CD8-positive, alpha-beta memory T cell (primary cell): Measurements from ENCODE around the gene HP1BP3. TPM values are rescaled to one million over a fixed set of nuclear protein-coding genes. Genes with fewer than 3 reads are reported as not detected.

ENCODE experiments used
- CTCF ChIA-PET: fragments of 350-600 bp; sonication (Branson Sonifier 250); formaldehyde crosslinking; loops from one replicate; lab custom pipeline; 2021; ENCODE audit warnings: antibody characterized with exemption; lab: Charles Lee
- POLR2A ChIA-PET: fragments of 350-600 bp; sonication (Branson Sonifier 250); formaldehyde crosslinking; loops from one replicate; lab custom pipeline; 2021; ENCODE audit warnings: antibody characterized with exemption; lab: Charles Lee
- DNase-seq, 5 donors: peaks; one replicate each; pipeline versions ENCODE4 v3.0.0 to v3.0.0-alpha.2; 2020 to 2022; ENCODE audit warnings: mixed read lengths in 1 of 5
- H3K27ac ChIP-seq: one replicate; pipeline ENCODE4 v1.7.0; 2013; ENCODE audit warnings: low read depth, mild to moderate bottlenecking, low read length, moderate library complexity
- H3K27me3 ChIP-seq: 2 replicates; pipeline ENCODE4 v1.7.0; 2013; ENCODE audit warnings: low read length, mild to moderate bottlenecking; ENCODE audit not compliant: insufficient read depth, poor library complexity, severe bottlenecking
- H3K36me3 ChIP-seq: 2 replicates; pipeline ENCODE4 v1.7.0; 2013; ENCODE audit warnings: mild to moderate bottlenecking, low read length, moderate library complexity; ENCODE audit not compliant: insufficient read depth
- H3K4me1 ChIP-seq: 2 replicates; pipeline ENCODE4 v1.7.0; 2013; ENCODE audit warnings: mild to moderate bottlenecking, low read length, moderate library complexity; ENCODE audit not compliant: insufficient read depth
- H3K4me3 ChIP-seq: 2 replicates; pipeline ENCODE4 v1.7.0; 2013; ENCODE audit warnings: mild to moderate bottlenecking, low read length
- H3K9me3 ChIP-seq: 2 replicates; pipeline ENCODE4 v1.7.0; 2013; ENCODE audit warnings: mild to moderate bottlenecking, low read length
- H3K27ac Mint-ChIP-seq, 8 donors: one replicate each; pipeline ENCODE4 v1.8.0; 2020 to 2021; ENCODE audit warnings: mixed read lengths in 8 of 8, mild to moderate bottlenecking in 6 of 8, inconsistent platforms in 3 of 8, moderate library complexity in 3 of 8
- H3K27me3 Mint-ChIP-seq, 2 donors: one replicate each; pipeline ENCODE4 v1.8.0; 2020 to 2021; ENCODE audit warnings: mixed read lengths in 2 of 2, mild to moderate bottlenecking in 1 of 2, moderate library complexity in 1 of 2
- H3K36me3 Mint-ChIP-seq, 3 donors: one replicate each; pipeline ENCODE4 v1.8.0; 2020 to 2021; ENCODE audit warnings: mixed read lengths in 3 of 3, inconsistent platforms in 1 of 3, mild to moderate bottlenecking in 1 of 3
- H3K4me1 Mint-ChIP-seq, 3 donors: one replicate each; pipeline ENCODE4 v1.8.0; 2020 to 2021; ENCODE audit warnings: mixed read lengths in 3 of 3, inconsistent platforms in 1 of 3, mild to moderate bottlenecking in 1 of 3
- H3K4me3 Mint-ChIP-seq, 7 donors: one replicate each; pipeline ENCODE4 v1.8.0; 2020 to 2021; ENCODE audit warnings: mixed read lengths in 7 of 7, mild to moderate bottlenecking in 6 of 7, moderate library complexity in 4 of 7, inconsistent platforms in 2 of 7
- H3K9me3 Mint-ChIP-seq, 5 donors: one replicate each; pipeline ENCODE4 v1.8.0; 2020 to 2022; ENCODE audit warnings: mixed read lengths in 5 of 5, mild to moderate bottlenecking in 3 of 5, moderate library complexity in 2 of 5, inconsistent platforms in 1 of 5
- polyA plus RNA-seq: library from polyadenylated mRNA; unstranded; fragments of 300-500 nt; fragmentation: Illumina TruSeq; gene quantifications from one replicate; pipeline ENCODE4 v1.2.3, GENCODE V29; 2021
- total RNA-seq, 2 experiments: library from RNA; stranded (reverse); gene quantifications; one replicate each; pipeline ENCODE4 v1.2.3, GENCODE V29; 2021

HP1BP3 gene
- total and polyA plus RNA-seq, 3 experiments from 2014 or later = 155 to 221 (median 166) TPM

DNA sequence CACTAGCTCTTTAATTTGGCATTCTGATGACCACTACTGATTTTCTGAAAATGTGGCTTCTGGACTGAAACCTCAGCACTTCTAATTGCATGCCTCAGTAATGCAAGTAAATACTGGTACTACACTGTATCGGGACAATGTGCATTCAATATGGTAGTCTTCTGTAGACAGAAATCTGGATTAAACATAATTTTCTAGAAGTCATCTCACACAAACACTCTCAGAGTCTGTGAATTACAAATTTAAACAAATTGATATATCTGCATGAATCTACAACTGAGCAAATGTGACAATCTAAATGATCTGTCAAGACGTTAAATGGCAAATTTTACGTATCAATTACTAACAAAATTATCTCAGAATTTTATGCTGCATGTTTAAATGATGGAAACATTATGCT is 23.7 kb downstream of the HP1BP3 start:
- H3K4me1 Mint-ChIP-seq = peaks cover 0 to 2% (median 0%) of the 10 kb centered on the region in 3 donors
- ChIA-PET CTCF (no interaction called here), POLR2A (no interaction called here)
- Histone ChIP-seq H3K9me3 (no peaks in the 10 kb centered on the region), H3K27ac (no peak overlapping the region), H3K4me1 (no peaks in the 10 kb centered on the region), H3K36me3 (peaks cover 73% of the 10 kb centered on the region), H3K4me3 (no peak overlapping the region), H3K27me3 (no peaks in the 10 kb centered on the region)
- peak overlapping the region in 1 of 8 donors; percentile 21 for H3K27ac Mint-ChIP-seq
- no peaks in the 10 kb centered on the region for H3K9me3 Mint-ChIP-seq
- H3K4me3 Mint-ChIP-seq = no peak overlapping the region
- H3K27me3 Mint-ChIP-seq = no peaks in the 10 kb centered on the region
- DNase-seq = no peak
- H3K36me3 Mint-ChIP-seq = peaks cover 6 to 92% (median 23%) of the 10 kb centered on the region in 3 donors

GRCh38 chr1:20760322-20760721 is 26.8 kb downstream of the HP1BP3 start:
- no peak overlapping the region for H3K4me3 ChIP-seq
- H3K36me3 ChIP-seq = peaks cover 60% of the 10 kb centered on the region
- no peaks in the 10 kb centered on the region for H3K9me3 ChIP-seq
- Mint-ChIP-seq H3K27me3 (no peaks in the 10 kb centered on the region), H3K27ac (no peak overlapping the region), H3K4me3 (no peak overlapping the region), H3K4me1 (peaks cover 0 to 3% (median 2%) of the 10 kb centered on the region in 3 donors), H3K36me3 (peaks cover 3 to 88% (median 24%) of the 10 kb centered on the region in 3 donors), H3K9me3 (no peaks in the 10 kb centered on the region)
- H3K27ac ChIP-seq = no peak overlapping the region
- no peaks in the 10 kb centered on the region for H3K4me1 ChIP-seq
- ChIA-PET CTCF (no interaction called here), POLR2A (no interaction called here)
- no peaks in the 10 kb centered on the region for H3K27me3 ChIP-seq
- no peak for DNase-seq

DNA sequence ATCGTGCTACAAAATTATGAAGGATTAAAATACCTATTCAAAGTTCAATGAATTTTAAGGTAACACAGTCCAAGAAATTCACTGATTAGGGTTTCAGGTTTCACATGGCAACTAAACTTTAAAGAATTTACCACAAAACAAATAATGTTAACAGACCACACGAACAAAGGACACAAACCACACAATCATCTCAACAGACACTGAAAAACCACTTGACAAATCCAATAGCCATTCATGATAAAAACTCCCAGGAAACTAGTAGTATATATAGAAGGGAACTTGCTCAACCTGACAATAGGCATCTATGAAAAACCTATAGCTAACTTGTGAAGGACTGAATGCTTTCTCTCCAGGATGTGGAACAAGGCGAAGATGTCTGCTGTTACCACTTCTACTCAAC is 33.5 kb downstream of the HP1BP3 start:
- H3K9me3 ChIP-seq = no peaks in the 10 kb centered on the region
- CTCF ChIA-PET = no interaction called here
- H3K36me3 Mint-ChIP-seq = peaks cover 0 to 73% (median 19%) of the 10 kb centered on the region in 3 donors
- peaks cover 38% of the 10 kb centered on the region for H3K36me3 ChIP-seq
- H3K27me3 Mint-ChIP-seq = no peaks in the 10 kb centered on the region
- no peaks in the 10 kb centered on the region for H3K4me1 ChIP-seq
- H3K4me3 Mint-ChIP-seq = no peak overlapping the region
- peak overlapping the region in 3 of 8 donors; percentile 23 to 69 (median 25) for H3K27ac Mint-ChIP-seq
- peaks cover 7 to 11% (median 7%) of the 10 kb centered on the region in 3 donors for H3K4me1 Mint-ChIP-seq
- POLR2A ChIA-PET = no interaction called here
- H3K27ac ChIP-seq = no peak overlapping the region
- H3K4me3 ChIP-seq = no peak overlapping the region
- H3K9me3 Mint-ChIP-seq = no peaks in the 10 kb centered on the region
- no peaks in the 10 kb centered on the region for H3K27me3 ChIP-seq
- no peak for DNase-seq

DNA sequence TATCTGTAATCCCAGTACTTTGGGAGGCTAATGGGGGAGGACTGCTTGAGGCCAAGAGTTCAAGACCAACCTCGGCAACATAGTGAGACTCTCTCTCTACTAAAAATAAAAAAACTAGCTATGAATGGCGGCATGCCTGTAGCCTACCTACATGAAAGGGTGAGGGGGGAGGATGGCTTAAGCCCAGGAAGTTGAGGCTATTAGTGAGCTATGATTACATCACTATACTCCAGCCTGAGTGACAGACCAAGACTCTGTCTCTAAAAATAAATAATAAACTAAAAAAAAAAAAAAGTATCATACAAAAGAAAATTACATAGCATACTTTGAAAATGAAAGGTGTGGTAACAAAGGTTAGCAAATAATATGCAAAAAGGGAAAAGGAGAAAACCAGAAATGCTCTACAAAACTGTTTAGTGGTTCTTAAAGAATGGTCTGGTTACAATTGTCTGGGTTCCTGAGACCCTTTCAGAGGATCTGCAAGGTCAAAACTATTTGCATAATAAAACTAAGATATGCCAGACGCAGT is 35.6 kb downstream of the HP1BP3 start:
- peaks cover 44% of the 10 kb centered on the region for H3K36me3 ChIP-seq

DNA sequence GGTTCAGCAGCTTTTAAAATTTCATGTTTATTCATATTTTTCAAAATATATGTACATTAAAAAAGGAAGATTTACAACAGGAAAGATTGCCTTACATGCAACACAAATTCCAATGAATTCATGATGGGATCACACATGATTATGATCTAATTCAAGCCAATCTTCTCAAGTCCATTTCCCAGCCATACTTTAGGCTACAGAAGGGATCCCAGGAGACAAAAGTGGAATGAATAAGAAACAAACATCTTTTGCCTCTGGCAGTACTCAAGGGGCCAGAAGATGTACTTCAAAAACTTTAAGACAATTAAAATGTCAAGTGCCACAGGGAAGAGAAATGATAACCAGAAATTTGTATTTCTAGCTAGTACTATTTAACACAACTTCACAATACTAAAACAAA is 44.4 kb downstream of the HP1BP3 start:
- no peak for DNase-seq
- Mint-ChIP-seq H3K27me3 (no peaks in the 10 kb centered on the region), H3K27ac (peak overlapping the region in 2 of 8 donors; percentile 57 to 59), H3K4me3 (no peak overlapping the region), H3K36me3 (peaks cover 0 to 85% (median 17%) of the 10 kb centered on the region in 3 donors), H3K4me1 (no peaks in the 10 kb centered on the region), H3K9me3 (no peaks in the 10 kb centered on the region)
- Histone ChIP-seq H3K27ac (no peak overlapping the region), H3K36me3 (peaks cover 47% of the 10 kb centered on the region), H3K4me3 (no peak overlapping the region), H3K9me3 (no peaks in the 10 kb centered on the region), H3K4me1 (no peaks in the 10 kb centered on the region), H3K27me3 (no peaks in the 10 kb centered on the region)
- POLR2A ChIA-PET = no interaction called here
- CTCF ChIA-PET = interaction anchor here (1.5 kb wide), 1 partner anchor 46 kb away, joined by 5 read pairs; no protein-coding TSS in a partner anchor

More for the DNA sequence above, 35.6 kb downstream of the HP1BP3 start:
- H3K9me3 ChIP-seq = no peaks in the 10 kb centered on the region
- ChIA-PET POLR2A (no interaction called here), CTCF (interaction anchor here (1.2 kb wide), 1 partner anchor 55 kb away, joined by 4 read pairs; no protein-coding TSS in a partner anchor)
- no peaks in the 10 kb centered on the region for H3K9me3 Mint-ChIP-seq
- H3K27ac Mint-ChIP-seq = peak overlapping the region in 3 of 8 donors; percentile 54 to 70 (median 55)
- no peaks in the 10 kb centered on the region for H3K27me3 ChIP-seq
- no peak overlapping the region for H3K27ac ChIP-seq
- peaks cover 0 to 75% (median 17%) of the 10 kb centered on the region in 3 donors for H3K36me3 Mint-ChIP-seq
- H3K27me3 Mint-ChIP-seq = no peaks in the 10 kb centered on the region
- DNase-seq = no peak
- H3K4me1 Mint-ChIP-seq = peaks cover 7 to 11% (median 7%) of the 10 kb centered on the region in 3 donors
- H3K4me3 Mint-ChIP-seq = no peak overlapping the region
- no peaks in the 10 kb centered on the region for H3K4me1 ChIP-seq
- no peak overlapping the region for H3K4me3 ChIP-seq

DNA sequence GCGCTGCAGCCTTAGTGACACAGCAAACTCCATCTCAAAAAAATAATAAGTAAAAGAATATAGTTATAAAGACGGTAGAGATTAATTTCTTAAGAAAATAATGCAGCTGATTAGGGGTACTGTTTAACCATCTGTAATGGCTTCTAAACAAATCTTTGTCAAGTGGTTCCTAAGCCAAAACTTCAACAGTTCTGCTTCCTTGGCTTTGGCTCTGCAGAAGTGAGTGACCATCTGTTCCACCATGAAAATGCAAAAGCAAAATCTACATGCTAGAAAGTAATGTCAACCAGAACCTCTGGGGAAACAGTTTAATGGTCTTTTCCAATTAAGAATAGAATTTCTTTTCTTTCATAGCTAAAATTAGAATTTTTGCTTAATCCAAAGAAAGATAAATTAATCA is 46.3 kb downstream of the HP1BP3 start:
- DNase-seq = no peak
- Mint-ChIP-seq H3K27me3 (no peaks in the 10 kb centered on the region), H3K4me1 (no peaks in the 10 kb centered on the region), H3K9me3 (no peaks in the 10 kb centered on the region), H3K4me3 (no peak overlapping the region), H3K27ac (peak overlapping the region in 2 of 8 donors; percentile 9 to 54), H3K36me3 (peaks cover 0 to 76% (median 16%) of the 10 kb centered on the region in 3 donors)
- ChIA-PET CTCF (no interaction called here), POLR2A (no interaction called here)
- Histone ChIP-seq H3K27me3 (no peaks in the 10 kb centered on the region), H3K4me1 (no peaks in the 10 kb centered on the region), H3K36me3 (peaks cover 34% of the 10 kb centered on the region), H3K4me3 (no peak overlapping the region), H3K27ac (no peak overlapping the region), H3K9me3 (no peaks in the 10 kb centered on the region)

DNA sequence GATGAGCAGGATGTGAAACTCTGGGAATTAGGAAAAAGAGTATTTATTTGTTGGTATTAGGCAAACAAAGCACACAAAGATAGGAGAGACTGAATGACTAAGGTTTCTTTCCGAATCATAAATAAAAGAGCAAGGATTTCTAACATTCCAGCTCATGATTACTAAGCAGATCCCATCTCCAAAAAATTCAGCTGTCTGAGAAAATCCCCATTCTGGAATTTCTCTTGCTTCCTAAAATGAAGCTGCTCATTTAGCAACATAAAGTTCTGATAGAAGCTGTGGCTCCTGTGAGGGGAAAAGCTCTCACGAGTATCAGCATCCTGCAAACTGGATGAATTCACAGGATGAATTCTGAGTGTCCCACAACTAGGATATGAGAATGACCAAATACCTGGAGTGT is 47.9 kb downstream of the HP1BP3 start:
- H3K27me3 Mint-ChIP-seq = no peaks in the 10 kb centered on the region
- POLR2A ChIA-PET = interaction anchor here (0.7 kb wide), 1 partner anchor 25 kb away, joined by 4 read pairs; no protein-coding TSS in a partner anchor
- Histone ChIP-seq H3K4me1 (no peaks in the 10 kb centered on the region), H3K36me3 (peaks cover 19% of the 10 kb centered on the region), H3K27me3 (no peaks in the 10 kb centered on the region), H3K4me3 (no peak overlapping the region), H3K27ac (no peak overlapping the region), H3K9me3 (no peaks in the 10 kb centered on the region)
- no peaks in the 10 kb centered on the region for H3K4me1 Mint-ChIP-seq
- DNase-seq = no peak
- CTCF ChIA-PET = no interaction called here
- H3K4me3 Mint-ChIP-seq = no peak overlapping the region
- peak overlapping the region in 2 of 8 donors; percentile 60 to 83 for H3K27ac Mint-ChIP-seq
- H3K36me3 Mint-ChIP-seq = peaks cover 0 to 60% (median 8%) of the 10 kb centered on the region in 3 donors
- H3K9me3 Mint-ChIP-seq = no peaks in the 10 kb centered on the region

DNA sequence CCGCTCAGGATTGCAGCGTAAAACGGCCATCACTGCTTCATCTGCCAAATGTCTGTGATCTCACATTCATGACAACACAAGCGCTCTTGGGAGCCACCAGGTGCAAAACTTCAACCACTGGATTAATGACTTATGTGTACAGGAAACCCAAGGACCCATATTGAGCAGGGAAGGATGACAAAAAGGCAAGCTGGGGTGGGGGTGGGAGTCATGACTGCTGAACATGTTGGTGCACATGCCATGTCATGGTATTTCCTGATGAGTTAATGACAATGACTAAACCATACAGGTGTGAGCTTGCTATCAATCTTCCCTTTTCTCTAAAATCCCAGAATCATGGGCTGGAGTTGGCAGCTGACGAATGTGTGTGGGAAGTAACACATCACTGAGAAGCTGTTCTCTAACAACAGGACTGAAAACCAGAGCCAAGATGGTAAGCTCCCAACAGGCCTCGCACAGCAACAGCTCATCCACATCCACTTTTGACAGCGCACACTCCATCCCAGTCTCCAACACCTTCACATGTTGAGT is 51.5 kb downstream of the HP1BP3 start:
- peak overlapping the region in 1 of 7 donors; percentile 30 for H3K4me3 Mint-ChIP-seq
- Histone ChIP-seq H3K27me3 (peaks cover 7% of the 10 kb centered on the region), H3K4me3 (no peak overlapping the region), H3K4me1 (peaks cover 17% of the 10 kb centered on the region), H3K27ac (no peak overlapping the region), H3K9me3 (no peaks in the 10 kb centered on the region), H3K36me3 (no peaks in the 10 kb centered on the region)
- CTCF ChIA-PET = interaction anchor here (4.0 kb wide), 1 partner anchor 38 kb away, joined by 15 read pairs; no protein-coding TSS in a partner anchor
- peaks cover 10 to 29% (median 17%) of the 10 kb centered on the region in 3 donors for H3K4me1 Mint-ChIP-seq
- H3K27me3 Mint-ChIP-seq = peaks cover 0 to 6% of the 10 kb centered on the region in 2 donors
- POLR2A ChIA-PET = no interaction called here
- H3K27ac Mint-ChIP-seq = no peak overlapping the region
- no peaks in the 10 kb centered on the region for H3K9me3 Mint-ChIP-seq
- H3K36me3 Mint-ChIP-seq = peaks cover 0 to 31% (median 0%) of the 10 kb centered on the region in 3 donors
- no peak for DNase-seq
